Adrenal gland (tissue), 12 donors: ENCODE data around the gene CECR2. TPM values are rescaled to one million over a fixed set of nuclear protein-coding genes. Genes with fewer than 3 reads are reported as not detected.

Experiments
- DNase-seq, 7 donors: peaks; one replicate each; pipeline ENCODE4 v3.0.0-alpha.2; 2019 to 2020
- H3K27ac ChIP-seq, 5 donors: fragments of 200-600 bp; sonication (generic) in 4 of 5; 1 replicate in 3 of 5; 2 replicates in 2 of 5; pipeline versions ENCODE4 v1.5.1 to v1.8.0; 2016 to 2020; ENCODE audit warnings: mild to moderate bottlenecking in 1 of 5
- H3K27me3 ChIP-seq: fragments of 200-600 bp; 2 replicates; pipeline ENCODE4 v1.8.0; 2021
- H3K36me3 ChIP-seq, 2 donors: fragments of 200-600 bp; replicated peaks in 1 of 2; 1 replicate in 1 of 2; 2 replicates in 1 of 2; pipeline versions ENCODE4 v1.5.1 to v1.8.0; 2018 to 2022
- H3K4me1 ChIP-seq, 2 donors: fragments of 200-600 bp; replicated peaks in 1 of 2; 1 replicate in 1 of 2; 2 replicates in 1 of 2; pipeline versions ENCODE4 v1.5.1 to v1.8.0; 2018 to 2021
- H3K4me3 ChIP-seq, 4 donors: fragments of 200-600 bp; sonication (generic) in 3 of 4; one replicate each; pipeline ENCODE4 v1.5.1; 2016 to 2018
- H3K9me3 ChIP-seq, 3 donors: fragments of 200-600 bp; sonication (generic) in 1 of 3; replicated peaks in 1 of 3; 1 replicate in 2 of 3; 2 replicates in 1 of 3; pipeline versions ENCODE4 v1.5.1 to v1.8.0; 2016 to 2021
- CTCF ChIP-seq, 6 experiments: fragments of 450-650 bp in 4 of 6; fragments of 200-600 bp in 2 of 6; sonication (generic) in 1 of 6; IDR thresholded peaks; 1 replicate in 5 of 6; 2 replicates in 1 of 6; pipeline versions ENCODE4 v1.5.1 to v1.8.0; 2016 to 2021; ENCODE audit warnings: antibody characterized with exemption in 6 of 6, mild to moderate bottlenecking in 2 of 6, moderate library complexity in 1 of 6
- POLR2A ChIP-seq, 2 donors: fragments of 450-650 bp; IDR thresholded peaks; one replicate each; pipeline ENCODE4 v1.6.1; 2017; ENCODE audit warnings: antibody characterized with exemption in 2 of 2, mild to moderate bottlenecking in 2 of 2, moderate library complexity in 1 of 2
- WGBS, 4 donors: extraction: QIAGEN DNeasy Blood & Tissue Kit in 2 of 4; methylation state at CpG; one replicate each; pipeline versions ENCODE4 v1.1.5 to v1.1.7; 2013 to 2017; 5-methylcytosine and 5-hydroxymethylcytosine counted together
- intact Hi-C, 2 donors: fragments of 100-400 bp; cut with DNase I; formaldehyde crosslinking; loops; one replicate each; pipeline versions ENCODE4 v1.14.1 to v1.15.0; 2022 to 2023
- polyA plus RNA-seq, 3 donors: library from polyadenylated mRNA; stranded (reverse); fragments of 200-250 nt in 2 of 3; fragments of 350-450 nt in 1 of 3; fragmentation: Illumina TruSeq in 1 of 3; extraction: RNeasy Lipid Tissue Mini Kit (QIAGEN cat#74804) in 1 of 3; gene quantifications; one replicate each; pipeline ENCODE4 v1.2.3, GENCODE V29; 2013 to 2014
- total RNA-seq, 9 donors: library from RNA; depleted of rRNA in 4 of 9; stranded (reverse); fragments of >200 nt in 4 of 9; fragments of 120-200 nt in 1 of 9; fragmentation: NEBNext Ultra II Directional in 1 of 9; extraction: Animal tissue kit (Norgen Biotek cat#: 25700) in 1 of 9; gene quantifications; one replicate each; pipeline versions ENCODE4 v1.1.0 to v1.2.4, GENCODE V29; 2013 to 2023
- donor health status: healthy with polysubstance abuse.
- donor health status: Bipolar disorder and iron deficiency.
- donor health status: DM: yes; HTN: yes; CAD: no.
- donor health status: DM: no; HTN: no; CAD: no.
- donor health status: DM: no; HTN: no; CAD: no.
- donor health status: DM: yes; HTN: yes; CAD: no.

The CECR2 gene
- total and polyA plus RNA-seq, 12 donors, result 0.20 to 1.7 (median 0.67) TPM

- intact Hi-C loops, result no loop called here
- H3K4me3 ChIP-seq, result no peak overlapping the region
- TF ChIP-seq CTCF (IDR thresholded peaks at IDR 0.05) (no peak), POLR2A (IDR thresholded peaks at IDR 0.05) (no peak)
- no peak for DNase-seq
- no peaks in the 10 kb centered on the region for H3K9me3 ChIP-seq
- H3K27me3 ChIP-seq, result peaks cover 3% of the 10 kb centered on the region
- H3K4me1 ChIP-seq, result no peaks in the 10 kb centered on the region
- WGBS, 4 donors, result 44 to 62% (median 49%) methylated on average over 5 of the region's 5 CpGs
- no peaks in the 10 kb centered on the region for H3K36me3 ChIP-seq
- no peak overlapping the region for H3K27ac ChIP-seq
Observed at GRCh38 chr22:17390087-17390486, 20.8 kb downstream of the CECR2 start.

GRCh38 chr22:17396516-17396915 is 27.3 kb downstream of the CECR2 start:
- no peak for TF ChIP-seq CTCF (IDR thresholded peaks at IDR 0.05)
- no peak for TF ChIP-seq POLR2A (IDR thresholded peaks at IDR 0.05)
- DNase-seq, result no peak
- H3K27me3 ChIP-seq, result no peaks in the 10 kb centered on the region
- WGBS, 4 donors, result 72 to 92% (median 87%) methylated on average over 3 of the region's 3 CpGs
- no peak overlapping the region for H3K27ac ChIP-seq
- no peaks in the 10 kb centered on the region for H3K9me3 ChIP-seq
- no peaks in the 10 kb centered on the region for H3K36me3 ChIP-seq
- H3K4me3 ChIP-seq, result no peak overlapping the region
- no peaks in the 10 kb centered on the region for H3K4me1 ChIP-seq
- intact Hi-C loops, result no loop called here

- no peak overlapping the region for H3K27ac ChIP-seq
- TF ChIP-seq CTCF (IDR thresholded peaks at IDR 0.05) (no peak), POLR2A (IDR thresholded peaks at IDR 0.05) (no peak)
- H3K27me3 ChIP-seq, result no peaks in the 10 kb centered on the region
- H3K4me3 ChIP-seq, result no peak overlapping the region
- WGBS, 4 donors, result 76 to 84% (median 83%) methylated on average over 11 of the region's 11 CpGs
- no peaks in the 10 kb centered on the region for H3K4me1 ChIP-seq
- DNase-seq, result no peak
- no peaks in the 10 kb centered on the region for H3K36me3 ChIP-seq
- intact Hi-C loops, result no loop called here
- no peaks in the 10 kb centered on the region for H3K9me3 ChIP-seq
Observed at GRCh38 chr22:17397756-17398547, 28.7 kb downstream of the CECR2 start.

- no peaks in the 10 kb centered on the region for H3K4me1 ChIP-seq
- no peaks in the 10 kb centered on the region for H3K9me3 ChIP-seq
- H3K36me3 ChIP-seq, result no peaks in the 10 kb centered on the region
- H3K4me3 ChIP-seq, result no peak overlapping the region
- TF ChIP-seq POLR2A (IDR thresholded peaks at IDR 0.05), result no peak
- TF ChIP-seq CTCF (IDR thresholded peaks at IDR 0.05), result no peak
- 74 to 80% (median 76%) methylated on average over 3 of the region's 3 CpGs for WGBS, 4 donors
- H3K27me3 ChIP-seq, result no peaks in the 10 kb centered on the region
- no peak overlapping the region for H3K27ac ChIP-seq
- intact Hi-C loops, result no loop called here
- no peak for DNase-seq
Observed at GRCh38 chr22:17400305-17400704, 31.0 kb downstream of the CECR2 start.
